ENCODE measurements around the gene SUCLG1.

SUCLG1 gene

GRCh38 chr2:84460670-84461069, 1.6 kb upstream of the SUCLG1 start:
- DNase-seq: no peak

GRCh38 chr2:84459944-84460429, 907 bp upstream of the SUCLG1 start:
- no peak for DNase-seq

GRCh38 chr2:84458551-84459017, 496 bp downstream of the SUCLG1 start:
- no peak for DNase-seq

GRCh38 chr2:84457686-84458085, 1.4 kb downstream of the SUCLG1 start:
- no peak for DNase-seq

- no peak for DNase-seq
These were observed 2.9 kb downstream of the SUCLG1 start for GRCh38 chr2:84456156-84456555.

GRCh38 chr2:84454581-84454980, 4.5 kb downstream of the SUCLG1 start:
- DNase-seq: no peak

GRCh38 chr2:84452624-84453023, 6.5 kb downstream of the SUCLG1 start:
- DNase-seq: no peak

- no peak for DNase-seq
These were observed 7.5 kb downstream of the SUCLG1 start for GRCh38 chr2:84451579-84451978.

GRCh38 chr2:84450288-84451227, 8.5 kb downstream of the SUCLG1 start:
- no peak for DNase-seq

- no peak for DNase-seq
These were observed 9.4 kb downstream of the SUCLG1 start for GRCh38 chr2:84449711-84450110.

- DNase-seq: no peak
These were observed 10.0 kb downstream of the SUCLG1 start for GRCh38 chr2:84449055-84449454.

- DNase-seq: no peak
These were observed 15.6 kb downstream of the SUCLG1 start for GRCh38 chr2:84443477-84443876.

GRCh38 chr2:84442888-84443287, 16.2 kb downstream of the SUCLG1 start:
- no peak for DNase-seq

GRCh38 chr2:84441505-84441904, 17.6 kb downstream of the SUCLG1 start:
- DNase-seq: no peak

- no peak for DNase-seq
These were observed 18.0 kb downstream of the SUCLG1 start for GRCh38 chr2:84441036-84441435.

- DNase-seq: no peak
These were observed 23.6 kb downstream of the SUCLG1 start for GRCh38 chr2:84435345-84436025.

GRCh38 chr2:84429328-84429727, 29.8 kb downstream of the SUCLG1 start:
- DNase-seq: no peak

GRCh38 chr2:84427235-84428138, 31.6 kb downstream of the SUCLG1 start:
- no peak for DNase-seq

- DNase-seq: no peak
These were observed 33.8 kb downstream of the SUCLG1 start for GRCh38 chr2:84425310-84425709.

- no peak for DNase-seq
These were observed 34.9 kb downstream of the SUCLG1 start for GRCh38 chr2:84424152-84424551.

- DNase-seq: no peak
These were observed 37.3 kb downstream of the SUCLG1 start for GRCh38 chr2:84421791-84422190.

GRCh38 chr2:84421197-84421596, 37.9 kb downstream of the SUCLG1 start:
- no peak for DNase-seq

Measured in NK-92 treated with Interleukin-12 subunit alpha and Interleukin-12 subunit beta, amount 100 ng/mL, for 24 hours (cell line).